ENCODE results near the gene PSMA7. TPM values are rescaled to one million over a fixed set of nuclear protein-coding genes. Genes with fewer than 3 reads are reported as not detected.
A peak's percentile ranks its signal among the peaks of the same experiment; 100 is the strongest.

PSMA7 gene
- total RNA-seq, 6 experiments from 2014 or later = 296 to 357 (median 334) TPM

DNA sequence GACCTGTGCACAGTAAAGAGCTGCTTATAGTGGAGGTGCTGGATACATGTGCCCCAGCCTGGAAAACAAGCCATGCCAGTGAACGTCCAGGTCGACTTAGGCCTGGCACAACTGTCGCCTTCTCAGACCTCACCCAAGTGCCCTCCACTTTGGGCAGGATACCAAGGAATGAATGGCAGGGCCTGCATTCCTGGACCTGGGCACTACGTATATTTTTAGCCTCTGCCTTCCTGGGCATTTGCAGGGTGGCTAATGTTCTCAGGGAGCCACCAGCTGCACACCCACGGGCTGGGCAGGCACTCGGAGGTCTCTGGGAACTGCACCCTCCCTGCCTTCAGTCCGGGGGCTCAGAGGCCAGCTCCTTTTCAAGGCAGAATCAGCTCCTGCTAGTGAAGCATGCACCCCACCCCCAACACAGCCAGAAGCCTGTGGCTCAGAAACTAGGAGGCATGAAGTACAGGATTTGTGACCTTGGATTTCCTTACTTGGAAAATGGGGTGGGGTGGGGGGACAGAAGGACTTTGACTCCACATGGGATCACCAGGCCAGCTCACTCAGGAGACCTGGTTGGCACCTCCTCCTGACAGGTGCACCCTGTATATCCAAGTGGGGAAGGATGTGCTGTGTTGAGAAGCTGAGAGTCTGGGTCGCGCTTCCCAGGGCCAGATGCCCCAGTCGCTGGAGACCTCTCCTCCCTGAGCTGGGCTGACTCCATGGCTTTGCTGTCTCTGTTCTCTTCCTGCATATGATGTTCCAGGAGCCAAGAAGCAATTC lies 23.4 kb downstream of the PSMA7 start:
- Mint-ChIP-seq H3K9me3 (peaks cover 9% of the 10 kb centered on the region; the same call in 1 of the 2 replicates), H3K4me1 (ENCODE audit: low read depth) (peaks cover 25% of the 10 kb centered on the region), H3K36me3 (ENCODE audit: low read depth) (peaks cover 10% of the 10 kb centered on the region; the same call in 1 of the 2 replicates), H3K4me3 (peak overlapping the region; percentile 47; the same call in 1 of the 2 replicates), H3K27ac (no peak overlapping the region), H3K27me3 (ENCODE audit: insufficient read depth) (peaks cover 23% of the 10 kb centered on the region)
- DNase-seq = no peak
- TF ChIP-seq, protein P1, sequence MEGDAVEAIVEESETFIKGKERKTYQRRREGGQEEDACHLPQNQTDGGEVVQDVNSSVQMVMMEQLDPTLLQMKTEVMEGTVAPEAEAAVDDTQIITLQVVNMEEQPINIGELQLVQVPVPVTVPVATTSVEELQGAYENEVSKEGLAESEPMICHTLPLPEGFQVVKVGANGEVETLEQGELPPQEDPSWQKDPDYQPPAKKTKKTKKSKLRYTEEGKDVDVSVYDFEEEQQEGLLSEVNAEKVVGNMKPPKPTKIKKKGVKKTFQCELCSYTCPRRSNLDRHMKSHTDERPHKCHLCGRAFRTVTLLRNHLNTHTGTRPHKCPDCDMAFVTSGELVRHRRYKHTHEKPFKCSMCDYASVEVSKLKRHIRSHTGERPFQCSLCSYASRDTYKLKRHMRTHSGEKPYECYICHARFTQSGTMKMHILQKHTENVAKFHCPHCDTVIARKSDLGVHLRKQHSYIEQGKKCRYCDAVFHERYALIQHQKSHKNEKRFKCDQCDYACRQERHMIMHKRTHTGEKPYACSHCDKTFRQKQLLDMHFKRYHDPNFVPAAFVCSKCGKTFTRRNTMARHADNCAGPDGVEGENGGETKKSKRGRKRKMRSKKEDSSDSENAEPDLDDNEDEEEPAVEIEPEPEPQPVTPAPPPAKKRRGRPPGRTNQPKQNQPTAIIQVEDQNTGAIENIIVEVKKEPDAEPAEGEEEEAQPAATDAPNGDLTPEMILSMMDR (IDR thresholded peaks at IDR 0.05) = no peak

DNA sequence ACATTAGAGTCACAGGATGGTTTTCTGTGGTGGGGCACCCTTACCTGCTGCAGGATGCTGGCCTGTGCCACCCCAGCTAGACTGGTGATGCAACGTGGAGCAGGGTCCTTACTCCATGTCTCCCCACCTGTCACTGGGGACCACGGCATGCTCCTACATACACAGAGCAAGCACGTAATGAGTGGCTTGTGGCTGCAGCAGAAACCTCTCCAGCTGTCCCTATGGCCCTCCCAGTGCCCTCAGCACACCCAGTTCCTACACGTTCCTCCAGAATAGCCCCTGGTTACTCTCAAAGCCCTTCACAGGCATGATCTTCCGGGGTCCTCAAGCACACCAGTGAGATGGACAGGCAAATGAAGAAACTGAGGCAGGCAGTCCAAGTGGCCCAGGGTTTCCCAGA lies 24.1 kb downstream of the PSMA7 start:
- no peak overlapping the region for H3K4me3 Mint-ChIP-seq
- H3K9me3 Mint-ChIP-seq = peaks cover 9% of the 10 kb centered on the region; the same call in 1 of the 2 replicates
- no peak overlapping the region for H3K27ac Mint-ChIP-seq
- H3K27me3 Mint-ChIP-seq (ENCODE audit: insufficient read depth) = peaks cover 23% of the 10 kb centered on the region
- no peak for DNase-seq
- peaks cover 6% of the 10 kb centered on the region; the same call in 1 of the 2 replicates for H3K36me3 Mint-ChIP-seq (ENCODE audit: low read depth)
- TF ChIP-seq, protein P1 (IDR thresholded peaks at IDR 0.05) = no peak
- H3K4me1 Mint-ChIP-seq (ENCODE audit: low read depth) = peaks cover 19% of the 10 kb centered on the region

DNA sequence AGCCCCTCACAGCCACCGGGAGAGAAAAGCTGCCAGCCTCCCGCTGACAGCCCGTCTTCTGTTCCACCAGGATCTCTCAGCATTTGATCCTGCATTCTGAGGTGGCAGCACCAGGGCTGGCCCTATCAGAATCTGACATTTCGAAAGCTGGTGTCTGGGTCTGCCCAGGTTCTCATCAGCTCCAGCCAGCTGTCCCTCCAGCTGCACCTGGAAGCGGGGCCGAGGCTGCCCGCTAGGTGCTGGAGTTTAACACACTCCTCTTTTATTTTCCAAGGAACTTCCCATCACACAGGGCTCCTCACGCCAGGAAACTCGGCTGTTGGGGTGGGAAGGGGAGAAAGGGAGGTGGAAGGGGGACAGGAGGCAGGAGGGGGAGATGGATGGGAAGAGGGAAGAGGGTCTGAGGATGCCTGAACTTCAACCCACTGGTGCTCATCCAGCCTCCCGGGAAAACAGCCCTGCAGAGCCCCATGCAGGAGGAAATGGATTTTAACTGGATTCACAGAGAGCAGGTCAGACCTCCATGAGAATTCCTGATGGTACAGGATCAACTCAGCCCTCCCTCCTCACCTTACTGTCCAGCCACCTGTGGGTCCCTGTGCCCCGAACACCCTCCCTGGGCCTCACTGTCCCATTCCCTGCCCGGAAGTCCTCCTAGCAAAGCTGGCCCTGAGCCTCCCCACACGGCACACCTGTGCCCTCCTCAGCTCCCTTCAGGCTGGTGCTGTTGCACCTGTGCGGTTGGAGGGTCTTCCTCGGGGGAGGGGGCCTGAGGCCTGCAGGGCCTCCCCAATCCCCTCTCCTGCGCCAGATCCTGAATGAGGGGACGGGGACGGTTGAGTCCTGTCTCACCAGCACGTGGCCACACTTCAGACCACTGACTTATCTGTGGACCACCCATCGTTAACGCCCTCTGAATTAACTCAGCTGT lies 24.8 kb downstream of the PSMA7 start:
- H3K4me1 Mint-ChIP-seq (ENCODE audit: low read depth) = peaks cover 12% of the 10 kb centered on the region
- peaks cover 11% of the 10 kb centered on the region; the same call in 1 of the 2 replicates for H3K9me3 Mint-ChIP-seq
- DNase-seq = no peak
- peaks cover 5% of the 10 kb centered on the region; the same call in 1 of the 2 replicates for H3K36me3 Mint-ChIP-seq (ENCODE audit: low read depth)
- H3K4me3 Mint-ChIP-seq = no peak overlapping the region
- TF ChIP-seq, protein P1 (IDR thresholded peaks at IDR 0.05) = no peak
- H3K27me3 Mint-ChIP-seq (ENCODE audit: insufficient read depth) = peaks cover 20% of the 10 kb centered on the region
- H3K27ac Mint-ChIP-seq = no peak overlapping the region

DNA sequence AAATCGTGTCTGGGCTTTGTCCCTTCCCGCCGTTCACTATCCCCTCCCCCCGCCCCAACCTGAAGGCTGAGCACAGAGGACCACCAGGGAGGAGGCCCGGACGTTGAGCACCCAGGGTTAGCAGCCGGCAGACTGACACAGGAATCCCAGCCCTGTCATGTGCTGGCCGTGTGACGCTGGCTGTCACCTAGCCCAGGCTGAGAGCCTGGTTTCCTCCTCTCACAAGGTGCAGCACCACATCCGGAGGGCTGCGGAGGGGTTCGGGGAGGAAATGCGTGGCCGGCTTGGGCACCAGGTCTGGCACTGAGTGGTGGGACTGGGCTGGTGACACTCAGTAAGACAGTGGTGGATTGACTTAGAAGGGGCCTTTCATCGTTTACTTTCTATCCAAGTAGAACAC lies 25.5 kb downstream of the PSMA7 start:
- peaks cover 18% of the 10 kb centered on the region for H3K9me3 Mint-ChIP-seq
- TF ChIP-seq, protein P1 (IDR thresholded peaks at IDR 0.05) = no peak
- H3K4me1 Mint-ChIP-seq (ENCODE audit: low read depth) = peaks cover 11% of the 10 kb centered on the region
- H3K4me3 Mint-ChIP-seq = no peak overlapping the region
- no peak for DNase-seq
- H3K36me3 Mint-ChIP-seq (ENCODE audit: low read depth) = peaks cover 10% of the 10 kb centered on the region
- H3K27ac Mint-ChIP-seq = no peak overlapping the region
- peaks cover 20% of the 10 kb centered on the region for H3K27me3 Mint-ChIP-seq (ENCODE audit: insufficient read depth)

DNA sequence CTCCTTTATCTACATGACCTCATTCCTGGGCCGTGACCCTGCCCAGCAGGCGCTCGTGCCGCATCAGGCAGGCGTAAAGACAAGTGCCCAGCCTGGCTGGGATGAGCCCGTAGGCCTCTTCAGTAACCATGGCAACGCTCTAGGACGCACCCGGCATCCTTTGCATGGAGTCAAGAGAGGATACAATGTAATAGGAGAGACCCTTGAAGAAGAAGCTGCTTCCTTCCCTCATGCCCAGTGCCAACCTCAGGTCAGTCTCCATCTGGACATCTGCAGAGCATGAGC lies 25.9 kb downstream of the PSMA7 start:
- Mint-ChIP-seq H3K27me3 (ENCODE audit: insufficient read depth) (peaks cover 20% of the 10 kb centered on the region), H3K36me3 (ENCODE audit: low read depth) (peaks cover 11% of the 10 kb centered on the region), H3K4me3 (no peak overlapping the region), H3K9me3 (peaks cover 22% of the 10 kb centered on the region), H3K27ac (no peak overlapping the region), H3K4me1 (ENCODE audit: low read depth) (peaks cover 11% of the 10 kb centered on the region)
- no peak for DNase-seq
- TF ChIP-seq, protein P1 (IDR thresholded peaks at IDR 0.05) = no peak
